K562 (cell line): ENCODE data around the gene AGK. TPM values are rescaled to one million over a fixed set of nuclear protein-coding genes. Genes with fewer than 3 reads are reported as not detected.

Source experiments
- ATF7 ChIP-seq: fragments of 450-650 bp; IDR thresholded peaks from 2 replicates; pipeline ENCODE4 v1.7.1; 2014; ENCODE audit warnings: mild to moderate bottlenecking, moderate library complexity
- EWSR1 ChIP-seq: fragments of 450-650 bp; IDR thresholded peaks from 2 replicates; pipeline ENCODE4 v1.6.1; 2018; ENCODE audit warnings: borderline replicate concordance, mild to moderate bottlenecking, low read depth, moderate library complexity; ENCODE audit not compliant: partially characterized antibody
- GATAD2A ChIP-seq: fragments of 450-650 bp; IDR thresholded peaks from 2 replicates; pipeline ENCODE4 v1.6.1; 2017
- PRPF4 ChIP-seq: fragments of 200-400 bp; formaldehyde crosslinking; IDR thresholded peaks from one replicate; pipeline ENCODE4 v1.6.1; 2017; ENCODE audit warnings: low read length, low read depth, mild to moderate bottlenecking; ENCODE audit not compliant: insufficient read depth, poor library complexity, severe bottlenecking
- SLC30A9 ChIP-seq: fragments of 250-450 bp; sonication (Bioruptor Pico); IDR thresholded peaks from 2 replicates; pipeline ENCODE4 v1.8.0; 2022; ENCODE audit warnings: mild to moderate bottlenecking, moderate library complexity
- STAT5A ChIP-seq: IDR thresholded peaks from 2 replicates; pipeline ENCODE4 v1.6.1; 2012; ENCODE audit warnings: low read length, inconsistent platforms, borderline replicate concordance
- polyA plus RNA-seq, 8 experiments: library from polyadenylated mRNA; depleted of rRNA in 4 of 8; stranded (reverse) in 5 of 8; unstranded in 3 of 8; fragments of >200 nt; fragmentation: Nextera tagmentation in 2 of 8; fragmentation: Illumina TruSeq in 1 of 8; extraction: Ambion mirVana in 2 of 8; extraction: Trizol in 1 of 8; gene quantifications; 2 replicates each; pipeline versions ENCODE4 v1.2.1 to v1.2.3, GENCODE V29; 2011 to 2014; ENCODE audit warnings: inconsistent platforms in 1 of 8, missing spikeins in 1 of 8
- total RNA-seq, 7 experiments: library from RNA; depleted of rRNA in 6 of 7; stranded (reverse); fragments of >200 nt in 6 of 7; fragmentation: Illumina TruSeq in 2 of 7; extraction: Trizol in 2 of 7; gene quantifications; 2 replicates each; pipeline versions ENCODE4 v1.2.1 to v1.2.3, GENCODE V29; 2011 to 2021; ENCODE audit warnings: low replicate concordance in 1 of 7
- TF ChIP-seq, protein P1 (sequence below): fragments of 200-600 bp; sonication (generic); IDR thresholded peaks from one replicate; pipeline ENCODE4 v1.6.1; 2012; ENCODE audit warnings: mild to moderate bottlenecking, low read depth, low read length, inconsistent platforms
- TF ChIP-seq, protein P2 (sequence below): fragments of 450-650 bp; conservative IDR thresholded peaks from 2 replicates; pipeline ENCODE4 v1.6.1; 2016; ENCODE audit warnings: missing genetic modification characterization, low read depth, mild to moderate bottlenecking, missing compliant biosample characterization, moderate library complexity
- TF ChIP-seq, protein P3 (sequence below): fragments of 450-650 bp; formaldehyde crosslinking; IDR thresholded peaks from 2 replicates; pipeline ENCODE4 v1.4.0; 2020; ENCODE audit warnings: mild to moderate bottlenecking, mixed read lengths
- TF ChIP-seq, protein P4 (sequence below): fragments of 450-650 bp; IDR thresholded peaks from 2 replicates; pipeline ENCODE4 v1.6.1; 2018; ENCODE audit not compliant: partially characterized antibody

The AGK gene
- total and polyA plus RNA-seq, 9 of the 15 experiments (the other 6 are each of a cell fraction or from before 2014, with no cell fraction given) = 50.7 to 128 (median 71.8) TPM

DNA sequence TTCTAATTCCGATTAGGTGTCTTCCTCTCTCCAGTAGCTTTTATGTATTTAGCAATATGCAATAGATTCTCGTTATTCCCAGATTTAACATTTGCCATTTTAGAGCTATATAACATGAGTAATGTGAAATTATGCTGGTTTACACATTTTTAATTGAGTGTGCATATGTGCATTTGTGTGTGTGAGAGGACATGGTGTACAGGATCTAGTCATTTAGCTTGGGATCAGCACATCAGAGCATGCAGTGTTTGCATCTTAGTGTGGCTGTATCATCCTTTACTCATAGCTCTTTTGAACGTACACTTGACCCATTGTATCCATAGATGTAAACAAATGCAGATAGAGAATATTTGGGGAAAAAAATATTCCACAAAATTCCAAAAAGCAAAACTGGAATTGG lies 84.8 kb downstream of the AGK start (continued):
- TF ChIP-seq, protein P1, sequence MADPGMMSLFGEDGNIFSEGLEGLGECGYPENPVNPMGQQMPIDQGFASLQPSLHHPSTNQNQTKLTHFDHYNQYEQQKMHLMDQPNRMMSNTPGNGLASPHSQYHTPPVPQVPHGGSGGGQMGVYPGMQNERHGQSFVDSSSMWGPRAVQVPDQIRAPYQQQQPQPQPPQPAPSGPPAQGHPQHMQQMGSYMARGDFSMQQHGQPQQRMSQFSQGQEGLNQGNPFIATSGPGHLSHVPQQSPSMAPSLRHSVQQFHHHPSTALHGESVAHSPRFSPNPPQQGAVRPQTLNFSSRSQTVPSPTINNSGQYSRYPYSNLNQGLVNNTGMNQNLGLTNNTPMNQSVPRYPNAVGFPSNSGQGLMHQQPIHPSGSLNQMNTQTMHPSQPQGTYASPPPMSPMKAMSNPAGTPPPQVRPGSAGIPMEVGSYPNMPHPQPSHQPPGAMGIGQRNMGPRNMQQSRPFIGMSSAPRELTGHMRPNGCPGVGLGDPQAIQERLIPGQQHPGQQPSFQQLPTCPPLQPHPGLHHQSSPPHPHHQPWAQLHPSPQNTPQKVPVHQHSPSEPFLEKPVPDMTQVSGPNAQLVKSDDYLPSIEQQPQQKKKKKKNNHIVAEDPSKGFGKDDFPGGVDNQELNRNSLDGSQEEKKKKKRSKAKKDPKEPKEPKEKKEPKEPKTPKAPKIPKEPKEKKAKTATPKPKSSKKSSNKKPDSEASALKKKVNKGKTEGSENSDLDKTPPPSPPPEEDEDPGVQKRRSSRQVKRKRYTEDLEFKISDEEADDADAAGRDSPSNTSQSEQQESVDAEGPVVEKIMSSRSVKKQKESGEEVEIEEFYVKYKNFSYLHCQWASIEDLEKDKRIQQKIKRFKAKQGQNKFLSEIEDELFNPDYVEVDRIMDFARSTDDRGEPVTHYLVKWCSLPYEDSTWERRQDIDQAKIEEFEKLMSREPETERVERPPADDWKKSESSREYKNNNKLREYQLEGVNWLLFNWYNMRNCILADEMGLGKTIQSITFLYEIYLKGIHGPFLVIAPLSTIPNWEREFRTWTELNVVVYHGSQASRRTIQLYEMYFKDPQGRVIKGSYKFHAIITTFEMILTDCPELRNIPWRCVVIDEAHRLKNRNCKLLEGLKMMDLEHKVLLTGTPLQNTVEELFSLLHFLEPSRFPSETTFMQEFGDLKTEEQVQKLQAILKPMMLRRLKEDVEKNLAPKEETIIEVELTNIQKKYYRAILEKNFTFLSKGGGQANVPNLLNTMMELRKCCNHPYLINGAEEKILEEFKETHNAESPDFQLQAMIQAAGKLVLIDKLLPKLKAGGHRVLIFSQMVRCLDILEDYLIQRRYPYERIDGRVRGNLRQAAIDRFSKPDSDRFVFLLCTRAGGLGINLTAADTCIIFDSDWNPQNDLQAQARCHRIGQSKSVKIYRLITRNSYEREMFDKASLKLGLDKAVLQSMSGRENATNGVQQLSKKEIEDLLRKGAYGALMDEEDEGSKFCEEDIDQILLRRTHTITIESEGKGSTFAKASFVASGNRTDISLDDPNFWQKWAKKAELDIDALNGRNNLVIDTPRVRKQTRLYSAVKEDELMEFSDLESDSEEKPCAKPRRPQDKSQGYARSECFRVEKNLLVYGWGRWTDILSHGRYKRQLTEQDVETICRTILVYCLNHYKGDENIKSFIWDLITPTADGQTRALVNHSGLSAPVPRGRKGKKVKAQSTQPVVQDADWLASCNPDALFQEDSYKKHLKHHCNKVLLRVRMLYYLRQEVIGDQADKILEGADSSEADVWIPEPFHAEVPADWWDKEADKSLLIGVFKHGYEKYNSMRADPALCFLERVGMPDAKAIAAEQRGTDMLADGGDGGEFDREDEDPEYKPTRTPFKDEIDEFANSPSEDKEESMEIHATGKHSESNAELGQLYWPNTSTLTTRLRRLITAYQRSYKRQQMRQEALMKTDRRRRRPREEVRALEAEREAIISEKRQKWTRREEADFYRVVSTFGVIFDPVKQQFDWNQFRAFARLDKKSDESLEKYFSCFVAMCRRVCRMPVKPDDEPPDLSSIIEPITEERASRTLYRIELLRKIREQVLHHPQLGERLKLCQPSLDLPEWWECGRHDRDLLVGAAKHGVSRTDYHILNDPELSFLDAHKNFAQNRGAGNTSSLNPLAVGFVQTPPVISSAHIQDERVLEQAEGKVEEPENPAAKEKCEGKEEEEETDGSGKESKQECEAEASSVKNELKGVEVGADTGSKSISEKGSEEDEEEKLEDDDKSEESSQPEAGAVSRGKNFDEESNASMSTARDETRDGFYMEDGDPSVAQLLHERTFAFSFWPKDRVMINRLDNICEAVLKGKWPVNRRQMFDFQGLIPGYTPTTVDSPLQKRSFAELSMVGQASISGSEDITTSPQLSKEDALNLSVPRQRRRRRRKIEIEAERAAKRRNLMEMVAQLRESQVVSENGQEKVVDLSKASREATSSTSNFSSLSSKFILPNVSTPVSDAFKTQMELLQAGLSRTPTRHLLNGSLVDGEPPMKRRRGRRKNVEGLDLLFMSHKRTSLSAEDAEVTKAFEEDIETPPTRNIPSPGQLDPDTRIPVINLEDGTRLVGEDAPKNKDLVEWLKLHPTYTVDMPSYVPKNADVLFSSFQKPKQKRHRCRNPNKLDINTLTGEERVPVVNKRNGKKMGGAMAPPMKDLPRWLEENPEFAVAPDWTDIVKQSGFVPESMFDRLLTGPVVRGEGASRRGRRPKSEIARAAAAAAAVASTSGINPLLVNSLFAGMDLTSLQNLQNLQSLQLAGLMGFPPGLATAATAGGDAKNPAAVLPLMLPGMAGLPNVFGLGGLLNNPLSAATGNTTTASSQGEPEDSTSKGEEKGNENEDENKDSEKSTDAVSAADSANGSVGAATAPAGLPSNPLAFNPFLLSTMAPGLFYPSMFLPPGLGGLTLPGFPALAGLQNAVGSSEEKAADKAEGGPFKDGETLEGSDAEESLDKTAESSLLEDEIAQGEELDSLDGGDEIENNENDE = no peak
- TF ChIP-seq GATAD2A (no peak), SLC30A9 (CRISPR knock-in tag) (no peak), ATF7 (no peak), PRPF4 (no peak), EWSR1 (no peak), STAT5A (no peak)
- TF ChIP-seq, protein P2, sequence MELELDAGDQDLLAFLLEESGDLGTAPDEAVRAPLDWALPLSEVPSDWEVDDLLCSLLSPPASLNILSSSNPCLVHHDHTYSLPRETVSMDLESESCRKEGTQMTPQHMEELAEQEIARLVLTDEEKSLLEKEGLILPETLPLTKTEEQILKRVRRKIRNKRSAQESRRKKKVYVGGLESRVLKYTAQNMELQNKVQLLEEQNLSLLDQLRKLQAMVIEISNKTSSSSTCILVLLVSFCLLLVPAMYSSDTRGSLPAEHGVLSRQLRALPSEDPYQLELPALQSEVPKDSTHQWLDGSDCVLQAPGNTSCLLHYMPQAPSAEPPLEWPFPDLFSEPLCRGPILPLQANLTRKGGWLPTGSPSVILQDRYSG (tag) = no peak
- TF ChIP-seq, protein P3, sequence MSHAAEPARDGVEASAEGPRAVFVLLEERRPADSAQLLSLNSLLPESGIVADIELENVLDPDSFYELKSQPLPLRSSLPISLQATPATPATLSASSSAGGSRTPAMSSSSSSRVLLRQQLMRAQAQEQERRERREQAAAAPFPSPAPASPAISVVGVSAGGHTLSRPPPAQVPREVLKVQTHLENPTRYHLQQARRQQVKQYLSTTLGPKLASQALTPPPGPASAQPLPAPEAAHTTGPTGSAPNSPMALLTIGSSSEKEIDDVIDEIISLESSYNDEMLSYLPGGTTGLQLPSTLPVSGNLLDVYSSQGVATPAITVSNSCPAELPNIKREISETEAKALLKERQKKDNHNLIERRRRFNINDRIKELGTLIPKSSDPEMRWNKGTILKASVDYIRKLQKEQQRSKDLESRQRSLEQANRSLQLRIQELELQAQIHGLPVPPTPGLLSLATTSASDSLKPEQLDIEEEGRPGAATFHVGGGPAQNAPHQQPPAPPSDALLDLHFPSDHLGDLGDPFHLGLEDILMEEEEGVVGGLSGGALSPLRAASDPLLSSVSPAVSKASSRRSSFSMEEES (CRISPR knock-in tag) = no peak
- TF ChIP-seq, protein P4, sequence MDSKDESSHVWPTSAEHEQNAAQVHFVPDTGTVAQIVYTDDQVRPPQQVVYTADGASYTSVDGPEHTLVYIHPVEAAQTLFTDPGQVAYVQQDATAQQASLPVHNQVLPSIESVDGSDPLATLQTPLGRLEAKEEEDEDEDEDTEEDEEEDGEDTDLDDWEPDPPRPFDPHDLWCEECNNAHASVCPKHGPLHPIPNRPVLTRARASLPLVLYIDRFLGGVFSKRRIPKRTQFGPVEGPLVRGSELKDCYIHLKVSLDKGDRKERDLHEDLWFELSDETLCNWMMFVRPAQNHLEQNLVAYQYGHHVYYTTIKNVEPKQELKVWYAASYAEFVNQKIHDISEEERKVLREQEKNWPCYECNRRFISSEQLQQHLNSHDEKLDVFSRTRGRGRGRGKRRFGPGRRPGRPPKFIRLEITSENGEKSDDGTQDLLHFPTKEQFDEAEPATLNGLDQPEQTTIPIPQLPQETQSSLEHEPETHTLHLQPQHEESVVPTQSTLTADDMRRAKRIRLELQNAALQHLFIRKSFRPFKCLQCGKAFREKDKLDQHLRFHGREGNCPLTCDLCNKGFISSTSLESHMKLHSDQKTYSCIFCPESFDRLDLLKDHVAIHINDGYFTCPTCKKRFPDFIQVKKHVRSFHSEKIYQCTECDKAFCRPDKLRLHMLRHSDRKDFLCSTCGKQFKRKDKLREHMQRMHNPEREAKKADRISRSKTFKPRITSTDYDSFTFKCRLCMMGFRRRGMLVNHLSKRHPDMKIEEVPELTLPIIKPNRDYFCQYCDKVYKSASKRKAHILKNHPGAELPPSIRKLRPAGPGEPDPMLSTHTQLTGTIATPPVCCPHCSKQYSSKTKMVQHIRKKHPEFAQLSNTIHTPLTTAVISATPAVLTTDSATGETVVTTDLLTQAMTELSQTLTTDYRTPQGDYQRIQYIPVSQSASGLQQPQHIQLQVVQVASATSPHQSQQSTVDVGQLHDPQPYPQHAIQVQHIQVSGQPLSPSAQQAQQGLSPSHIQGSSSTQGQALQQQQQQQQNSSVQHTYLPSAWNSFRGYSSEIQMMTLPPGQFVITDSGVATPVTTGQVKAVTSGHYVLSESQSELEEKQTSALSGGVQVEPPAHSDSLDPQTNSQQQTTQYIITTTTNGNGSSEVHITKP = no peak
